ENCODE data around the gene BIRC5.

DNA sequence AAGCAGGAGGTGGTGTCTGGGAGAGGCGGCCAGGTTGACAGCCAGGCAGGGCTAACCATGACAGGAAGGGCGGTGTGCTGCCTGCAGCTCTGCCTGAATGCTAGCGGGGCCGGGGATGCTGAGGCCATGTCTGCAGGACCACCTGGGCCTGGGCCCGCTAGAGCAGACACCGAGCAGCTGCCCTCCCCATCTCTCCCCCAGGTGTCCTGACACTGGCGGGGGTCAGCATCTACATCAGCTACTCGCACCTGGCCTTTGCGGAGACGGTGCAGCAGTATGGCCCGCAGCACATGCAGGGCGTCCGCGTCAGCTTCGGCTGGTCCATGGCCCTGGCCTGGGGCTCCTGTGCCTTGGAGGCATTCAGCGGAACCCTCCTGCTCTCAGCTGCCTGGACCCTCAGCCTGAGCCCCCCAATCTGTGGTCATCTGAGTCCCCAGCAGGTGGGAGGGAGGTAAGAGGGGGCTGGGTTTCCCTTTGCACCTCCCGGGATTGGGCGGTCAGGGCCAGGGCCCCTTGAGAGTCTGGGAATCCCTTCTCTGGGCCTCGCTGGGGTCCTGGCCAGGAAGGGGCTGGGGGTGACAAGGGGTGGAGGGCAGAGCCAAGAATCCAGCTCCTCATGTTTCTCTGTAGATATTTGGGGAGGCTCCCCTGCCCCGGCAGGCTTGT lies 24.9 kb downstream of the BIRC5 start:
- no peak for TF ChIP-seq CTCF (IDR thresholded peaks at IDR 0.05)
- TF ChIP-seq POLR2A (IDR thresholded peaks at IDR 0.05): no peak

Measured in testis (tissue), 2 donors.